ENCODE data around the gene ENAM.

GRCh38 chr4:70687392-70687791 lies 58.8 kb downstream of the ENAM start:
- TF ChIP-seq CTCF (IDR thresholded peaks at IDR 0.05 in 8 of 11, conservative IDR thresholded peaks at IDR 0.05 in 3 of 11) (no peak), POLR2AphosphoS5 (IDR thresholded peaks at IDR 0.05) (no peak), POLR2A (IDR thresholded peaks at IDR 0.05) (no peak)
